GM10266 (cell line): Measurements from ENCODE around the gene SRSF3.
"Not testable (repeated sequence)": the region's sequence is repeated elsewhere in the genome, so short reads cannot be mapped to it uniquely, and the experiment has no call there.

Source experiments
- DNase-seq: peaks from one replicate; pipeline ENCODE4 v3.0.0; 2012; ENCODE audit errors: extremely low spot score
- CTCF ChIP-seq: IDR thresholded peaks from 2 replicates; pipeline ENCODE4 v1.5.1; 2012; ENCODE audit warnings: mild to moderate bottlenecking, low read depth; ENCODE audit not compliant: control insufficient read depth, insufficient read depth; ENCODE audit errors: missing control alignments

SRSF3 gene

DNA sequence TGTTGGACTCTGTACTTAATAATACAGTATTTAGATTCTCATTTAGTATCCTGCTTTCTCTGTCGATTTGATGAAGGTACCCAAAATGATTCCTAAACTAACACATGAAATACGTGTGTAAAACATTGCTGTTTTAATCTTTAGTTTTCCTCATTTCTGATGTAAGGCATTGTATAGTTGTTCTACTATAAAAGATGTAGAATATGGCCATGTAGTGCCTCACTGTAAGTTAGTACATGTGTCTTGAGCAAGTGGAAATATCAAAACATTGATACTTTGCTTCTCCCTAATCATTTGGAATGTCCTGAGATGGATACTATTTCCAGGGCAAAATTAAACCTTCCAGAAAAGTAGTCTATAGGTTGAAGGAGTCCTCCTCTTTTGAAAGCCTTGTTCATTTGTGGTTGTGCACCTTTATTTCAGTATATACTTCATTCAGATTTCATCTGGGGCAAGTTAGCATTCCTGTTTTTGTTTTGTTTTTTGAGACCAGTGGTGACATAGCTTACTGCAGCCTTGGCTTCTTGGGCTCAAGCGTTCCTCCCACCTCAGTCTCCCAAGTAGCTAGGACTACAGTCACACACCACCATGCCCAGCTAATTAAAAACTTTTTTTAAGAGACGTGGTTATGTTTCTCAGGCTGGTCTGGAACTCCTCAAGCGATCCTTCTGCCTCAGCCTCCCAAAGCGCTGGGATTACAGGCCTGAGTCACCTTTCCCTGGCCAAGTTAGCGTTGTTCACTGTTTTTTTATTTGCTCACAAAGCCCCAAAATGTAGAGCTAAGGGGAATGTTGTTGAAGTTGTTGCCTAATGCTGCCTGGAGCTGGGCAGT, 11.6 kb downstream of the SRSF3 start:
- no peak for TF ChIP-seq CTCF
- DNase-seq, result no peak

- not testable (repeated sequence) for DNase-seq
Measured at GRCh38 chr6:36607305-36607682, 13.1 kb downstream of the SRSF3 start.

- TF ChIP-seq CTCF, result no peak
- DNase-seq, result no peak
Measured at GRCh38 chr6:36607683-36608386, 13.7 kb downstream of the SRSF3 start.

GRCh38 chr6:36608788-36609563, 14.8 kb downstream of the SRSF3 start:
- no peak for DNase-seq
- TF ChIP-seq CTCF, result no peak

DNA sequence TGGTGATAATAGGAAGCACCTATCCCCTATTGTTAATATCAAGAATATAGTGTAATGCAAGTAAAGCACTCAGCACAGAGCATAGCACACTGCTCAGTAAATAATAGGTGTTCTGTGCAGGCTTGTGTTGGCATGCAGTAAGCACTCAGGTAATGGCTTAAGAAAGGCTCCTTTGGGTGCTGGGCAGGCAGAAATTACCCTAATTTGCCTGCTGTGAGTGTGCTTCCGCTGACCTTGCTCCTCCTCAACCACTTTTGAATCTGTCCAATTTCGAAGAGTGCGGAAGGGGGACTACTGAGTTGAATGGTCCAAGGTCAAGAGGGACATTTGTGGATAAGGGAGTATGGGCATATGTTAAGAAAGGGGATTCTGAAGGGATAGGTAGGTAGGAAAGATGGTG, 15.4 kb downstream of the SRSF3 start:
- DNase-seq, result no peak
- no peak for TF ChIP-seq CTCF

DNA sequence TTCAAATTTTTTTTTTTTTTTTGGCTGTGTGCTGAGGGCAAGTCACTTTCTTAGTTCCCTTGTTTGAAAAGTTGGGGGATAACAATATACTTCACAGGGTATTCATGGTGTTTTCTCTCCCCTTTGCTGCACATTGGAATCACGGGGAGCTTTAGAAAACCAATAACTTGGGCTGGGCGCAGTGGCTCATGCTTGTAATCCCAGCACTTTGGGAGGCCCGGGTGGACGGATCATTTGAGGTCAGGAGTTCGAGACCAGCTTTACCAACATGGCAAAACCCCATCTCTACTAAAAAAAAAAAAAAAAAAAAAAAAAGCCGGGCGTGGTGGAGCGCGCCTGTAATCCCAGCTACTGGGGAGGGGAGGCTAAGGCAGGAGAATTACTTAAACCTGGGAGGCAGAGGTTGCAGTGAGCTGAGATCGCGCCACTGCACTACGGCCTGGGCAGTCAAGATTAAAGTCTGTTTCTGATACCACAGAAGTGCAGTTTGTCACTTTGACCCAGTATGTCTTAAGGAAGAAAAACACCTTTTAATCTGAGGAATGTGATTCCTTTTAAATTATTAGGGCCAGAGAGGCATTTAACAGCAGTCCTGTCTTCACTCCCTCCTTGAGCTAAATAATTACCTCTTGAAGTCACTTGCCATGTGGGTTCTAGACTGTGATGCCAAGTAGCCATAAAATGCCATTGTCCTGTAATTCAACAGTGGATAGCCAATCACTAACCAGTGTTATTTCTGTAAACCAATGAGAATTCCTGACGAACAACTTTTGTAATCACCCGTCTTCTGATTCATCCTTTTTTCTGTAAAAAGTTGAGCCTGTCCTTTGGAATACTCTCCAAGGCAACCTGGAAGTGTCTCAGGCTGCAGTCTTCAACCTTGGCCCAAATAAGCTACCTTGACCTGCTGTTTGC, 16.1 kb downstream of the SRSF3 start:
- no peak for DNase-seq
- TF ChIP-seq CTCF, result no peak

DNA sequence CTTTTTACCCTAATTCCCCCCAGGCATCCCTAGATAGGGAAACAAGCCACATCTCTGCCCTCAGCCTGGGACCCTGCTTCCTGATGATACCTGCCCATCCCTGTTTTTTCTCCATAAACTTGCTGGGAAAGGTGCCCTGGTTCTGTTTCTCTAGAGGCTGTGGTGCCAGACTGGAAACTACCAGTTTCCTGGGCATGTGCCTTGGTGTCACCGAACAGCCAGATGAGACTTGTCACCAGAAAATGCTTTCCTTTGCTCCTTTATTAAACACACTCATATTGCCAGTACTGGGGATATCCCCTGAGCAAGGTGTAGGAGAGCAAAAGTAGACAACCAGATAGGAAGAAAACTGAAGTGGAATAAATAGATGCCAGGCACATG, 16.8 kb downstream of the SRSF3 start:
- TF ChIP-seq CTCF, result no peak
- DNase-seq, result no peak

GRCh38 chr6:36611679-36612078, 17.5 kb downstream of the SRSF3 start:
- DNase-seq, result not testable (repeated sequence)
